Hypothalamus (tissue), 51 donors: ENCODE measurements around the gene C19orf33.
A peak's percentile ranks its signal among the peaks of the same experiment; 100 is the strongest.

Source experiments
- DNase-seq, 51 donors: peaks; one replicate each; lab custom pipeline; 2025; lab: John Stamatoyannopoulos, UW

Gene C19orf33

GRCh38 chr19:38307597-38307996 lies 3.5 kb downstream of the C19orf33 start:
- DNase-seq: no peak

DNA sequence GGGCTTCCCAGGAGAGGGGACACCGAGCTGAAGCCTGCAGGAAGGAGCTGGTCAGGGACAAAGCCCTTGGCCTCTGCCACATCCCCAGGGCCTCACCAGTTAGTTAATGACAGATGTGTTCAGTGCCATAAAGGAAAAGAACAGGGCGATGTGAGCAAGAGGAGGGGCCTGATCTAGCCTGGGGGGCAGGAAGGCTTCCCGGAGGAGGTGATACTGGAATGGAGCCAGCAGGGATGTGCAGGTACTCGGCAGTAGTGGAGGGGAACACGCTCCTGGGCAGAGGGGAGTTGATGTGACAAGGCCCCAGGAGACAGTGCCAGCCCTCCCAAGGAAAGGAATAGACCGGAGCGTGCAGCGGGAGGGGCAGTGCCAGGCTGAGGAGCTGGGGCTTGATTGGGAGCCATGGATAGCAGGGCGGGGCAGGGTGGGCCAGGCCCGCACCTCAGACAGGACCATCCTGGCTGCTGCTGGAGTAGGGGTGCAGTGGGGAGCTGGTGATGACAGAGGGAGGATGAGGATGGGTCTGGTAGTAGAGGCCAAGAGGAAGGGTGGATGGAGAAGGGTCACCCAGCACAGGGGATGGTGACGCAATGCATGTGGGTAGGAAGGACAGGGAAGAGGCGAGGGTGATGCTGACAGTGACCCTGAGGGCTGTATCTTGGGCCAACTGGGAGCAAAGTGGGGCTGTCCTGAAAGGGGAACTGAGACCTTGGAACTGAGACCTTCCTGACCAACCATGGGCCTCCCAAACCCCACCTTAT lies 4.1 kb downstream of the C19orf33 start:
- no peak for DNase-seq

DNA sequence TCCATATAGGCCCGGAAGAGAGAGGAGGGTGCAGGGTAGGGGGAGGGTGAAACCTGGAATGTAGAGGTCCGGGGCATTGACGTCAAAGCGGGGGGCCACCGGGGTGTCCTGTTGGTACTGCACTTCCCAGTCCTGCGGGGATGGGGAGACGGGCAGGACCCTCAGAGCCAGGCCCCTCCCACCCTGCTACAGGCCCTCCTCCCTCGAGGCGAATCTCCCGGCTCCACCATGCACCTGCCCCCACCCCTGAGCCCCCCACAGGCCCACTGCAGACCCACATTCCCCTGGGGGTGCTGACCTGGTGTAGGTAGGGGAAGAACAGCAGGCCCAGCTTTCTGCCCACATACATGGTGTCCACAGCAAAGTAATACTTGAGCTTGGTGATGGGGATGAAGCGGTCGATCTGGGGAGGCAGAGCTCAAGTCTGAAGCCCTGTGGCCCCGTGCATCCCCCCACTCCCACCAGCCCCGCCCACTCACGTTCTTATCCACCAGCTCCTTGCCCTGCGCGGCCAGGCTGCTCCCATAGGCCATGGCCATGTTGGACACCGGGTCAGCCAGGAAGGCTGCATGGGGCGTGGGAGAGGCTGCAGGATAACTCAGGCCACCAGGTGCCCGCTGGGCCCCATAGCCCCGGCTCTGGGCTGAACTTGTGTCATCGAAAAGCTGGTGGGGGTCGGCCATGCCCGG lies 5.0 kb downstream of the C19orf33 start:
- no peak for DNase-seq

- no peak for DNase-seq
Measured at GRCh38 chr19:38309615-38310278, 5.7 kb downstream of the C19orf33 start.

GRCh38 chr19:38310279-38310670 lies 6.2 kb downstream of the C19orf33 start:
- DNase-seq: no peak

- DNase-seq: no peak
Measured at GRCh38 chr19:38310986-38311385, 6.9 kb downstream of the C19orf33 start.

GRCh38 chr19:38315657-38316476 lies 11.8 kb downstream of the C19orf33 start, which contains the start of gene YIF1B:
TSS of gene YIF1B (minus strand) at chr19:38315947. CDS start at chr19:38315917, 30 bp downstream.
- DNase-seq: peak; percentile 71 to 99 (median 94)

DNA sequence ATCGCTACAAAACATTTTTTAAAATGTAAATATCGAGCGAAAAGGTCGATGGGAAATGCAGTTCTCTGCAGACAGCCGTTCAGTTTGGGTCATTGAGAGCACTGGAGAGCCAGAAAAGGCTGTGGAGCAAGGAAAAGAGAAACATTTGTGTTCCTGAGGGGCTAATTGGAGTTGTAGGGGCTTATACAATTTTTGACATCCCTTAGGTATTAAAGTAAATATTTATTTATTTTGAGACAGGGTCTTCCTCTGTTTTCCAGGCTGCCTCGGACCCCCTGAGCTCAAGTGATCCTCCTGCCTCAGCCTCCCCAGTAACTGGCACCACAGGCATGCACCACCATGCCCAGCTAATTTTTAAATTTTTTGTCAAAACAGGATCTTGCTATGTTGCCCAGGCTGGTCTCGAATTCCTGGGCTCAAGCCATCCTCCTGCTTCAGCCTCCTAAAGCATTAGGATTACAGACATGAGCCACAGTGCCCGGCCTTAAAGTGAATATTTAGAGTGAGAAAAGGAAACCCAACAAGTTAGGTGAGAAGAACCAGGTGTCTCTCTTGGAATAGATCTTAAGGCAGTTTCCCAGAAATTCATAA lies 12.5 kb downstream of the C19orf33 start:
- no peak for DNase-seq

- DNase-seq: peak in 2 of 51 donors; percentile 11 to 12
Measured at GRCh38 chr19:38317104-38317612, 13.1 kb downstream of the C19orf33 start.

GRCh38 chr19:38318660-38319059 lies 14.6 kb downstream of the C19orf33 start:
- DNase-seq: peak in 1 of 51 donors; percentile 7

DNA sequence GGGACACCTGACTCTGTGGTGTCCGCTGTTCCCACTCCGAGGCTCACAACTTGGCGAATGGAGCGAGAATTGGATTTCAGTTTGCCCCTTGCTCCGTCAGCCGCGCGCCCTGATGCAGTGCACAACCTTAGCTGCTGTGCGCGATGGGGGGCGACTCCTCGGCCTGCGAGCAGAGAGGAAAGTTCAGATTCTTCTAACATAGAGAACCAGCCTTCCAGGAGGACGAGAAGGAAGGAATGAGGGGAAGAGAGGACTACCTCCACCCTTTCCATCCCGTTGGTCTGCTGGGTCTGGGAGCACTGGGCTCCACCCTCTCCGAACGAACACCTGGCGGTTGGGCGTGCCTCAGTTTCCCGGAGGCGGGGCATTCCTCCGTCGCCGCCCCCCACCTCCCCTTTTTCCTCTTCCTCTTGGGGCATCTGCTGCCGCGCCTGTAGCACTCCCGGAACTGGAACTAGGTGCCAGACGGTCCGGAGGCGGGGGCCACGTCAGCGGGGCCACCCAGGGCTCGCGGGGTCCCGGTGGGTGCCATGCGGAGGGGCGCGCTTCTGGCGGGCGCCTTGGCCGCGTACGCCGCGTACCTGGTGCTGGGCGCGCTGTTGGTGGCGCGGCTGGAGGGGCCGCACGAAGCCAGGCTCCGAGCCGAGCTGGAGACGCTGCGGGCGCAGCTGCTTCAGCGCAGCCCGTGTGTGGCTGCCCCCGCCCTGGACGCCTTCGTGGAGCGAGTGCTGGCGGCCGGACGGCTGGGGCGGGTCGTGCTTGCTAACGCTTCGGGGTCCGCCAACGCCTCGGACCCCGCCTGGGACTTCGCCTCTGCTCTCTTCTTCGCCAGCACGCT lies 15.6 kb downstream of the C19orf33 start, which contains the start of gene KCNK6:
Gene KCNK6 (plus strand): TSS at position 425 of the 838 bp plus-strand sequence. CDS start 106 bp downstream, at position 531.
- peak in 14 of 51 donors; percentile 10 to 51 (median 22) for DNase-seq

DNA sequence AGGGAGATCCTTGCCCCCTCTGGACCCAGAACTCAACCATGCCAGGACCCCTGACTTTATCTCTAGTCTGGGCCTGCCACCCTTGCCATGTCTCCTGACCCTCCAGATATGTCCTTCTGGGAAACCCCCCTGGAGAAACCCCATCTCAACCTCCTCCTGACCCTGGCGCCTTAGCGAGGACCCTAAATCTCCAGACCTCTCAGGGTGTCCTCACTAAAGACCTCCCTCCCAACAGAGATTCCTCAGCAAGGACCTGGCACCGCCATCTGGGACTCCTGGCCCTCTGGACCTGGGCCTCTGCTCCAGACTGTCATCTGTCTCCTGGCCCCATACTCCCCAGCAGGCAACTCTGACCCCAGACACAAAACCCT lies 16.9 kb downstream of the C19orf33 start:
- no peak for DNase-seq

- DNase-seq: peak in 1 of 51 donors; percentile 47
Measured at GRCh38 chr19:38321646-38322196, 17.7 kb downstream of the C19orf33 start.

GRCh38 chr19:38323291-38323690 lies 19.2 kb downstream of the C19orf33 start:
- DNase-seq: peak in 1 of 51 donors; percentile 1

DNA sequence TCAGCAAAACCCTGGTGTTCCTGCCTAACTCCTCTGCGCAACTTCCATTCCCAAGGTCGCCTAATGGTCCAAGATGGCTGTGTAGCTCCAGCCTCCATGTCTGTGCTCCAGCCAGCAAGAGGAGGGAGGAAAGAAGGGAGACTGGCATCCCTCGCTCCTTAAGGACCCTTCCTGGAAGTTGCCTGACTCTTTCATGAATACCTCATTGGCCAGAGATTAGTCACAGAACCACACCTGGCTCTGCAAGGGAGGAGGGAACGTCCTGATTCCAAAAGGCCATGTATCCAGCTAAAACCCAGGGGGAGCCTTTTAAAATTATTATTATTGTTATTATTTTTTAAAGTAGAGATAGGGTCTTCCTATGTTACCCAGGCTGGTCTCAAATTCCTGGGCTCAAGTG lies 20.4 kb downstream of the C19orf33 start:
- DNase-seq: no peak

GRCh38 chr19:38326591-38326990 lies 22.5 kb downstream of the C19orf33 start:
- no peak for DNase-seq

DNA sequence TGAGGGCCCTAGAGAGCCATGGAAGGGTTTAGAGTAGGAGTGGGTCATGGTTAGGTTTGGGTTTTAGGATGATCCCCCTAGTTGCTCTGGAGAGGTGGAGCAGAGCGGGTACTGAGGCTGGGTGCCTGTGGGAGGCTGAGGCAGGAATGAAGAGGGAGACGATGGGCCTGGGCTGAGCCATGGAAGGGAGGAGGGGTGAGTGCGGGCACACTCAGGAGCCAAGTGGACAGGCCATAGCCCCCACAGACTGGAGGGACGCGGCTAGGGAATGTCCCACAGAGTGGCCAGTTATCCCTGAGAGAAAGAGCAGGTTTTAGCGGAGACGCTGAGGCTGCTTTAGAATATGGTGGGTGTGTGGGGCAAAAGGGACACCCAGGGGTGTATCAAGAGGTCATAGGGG lies 25.6 kb downstream of the C19orf33 start:
- no peak for DNase-seq

DNA sequence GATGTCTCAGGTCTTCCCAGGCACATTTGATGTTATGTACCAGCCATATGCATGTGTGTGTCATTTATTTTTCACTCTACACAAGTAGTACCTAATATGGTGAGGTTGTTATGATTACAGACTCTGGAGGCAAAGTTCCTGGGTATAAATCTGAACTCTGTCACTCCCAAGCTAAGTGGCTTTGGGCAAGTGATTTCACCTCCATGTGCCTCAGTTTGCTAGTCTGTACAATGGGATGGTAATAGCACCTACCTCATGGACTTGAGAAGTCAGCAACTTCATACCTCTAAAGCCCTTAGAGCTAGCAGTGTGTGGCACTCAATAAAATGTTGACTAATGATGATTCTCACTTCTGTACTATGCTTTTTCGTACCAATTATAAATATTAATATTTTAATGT lies 27.7 kb downstream of the C19orf33 start:
- no peak for DNase-seq

- no peak for DNase-seq
Measured at GRCh38 chr19:38333245-38333644, 29.2 kb downstream of the C19orf33 start.
